ENCODE measurements around the gene VRTN. TPM values are rescaled to one million over a fixed set of nuclear protein-coding genes. Genes with fewer than 3 reads are reported as not detected.

The VRTN gene
- total and polyA plus RNA-seq, 2 of the 8 experiments (the other 6 are each of a cell fraction or from before 2014, with no cell fraction given): 133 to 148 TPM

DNA sequence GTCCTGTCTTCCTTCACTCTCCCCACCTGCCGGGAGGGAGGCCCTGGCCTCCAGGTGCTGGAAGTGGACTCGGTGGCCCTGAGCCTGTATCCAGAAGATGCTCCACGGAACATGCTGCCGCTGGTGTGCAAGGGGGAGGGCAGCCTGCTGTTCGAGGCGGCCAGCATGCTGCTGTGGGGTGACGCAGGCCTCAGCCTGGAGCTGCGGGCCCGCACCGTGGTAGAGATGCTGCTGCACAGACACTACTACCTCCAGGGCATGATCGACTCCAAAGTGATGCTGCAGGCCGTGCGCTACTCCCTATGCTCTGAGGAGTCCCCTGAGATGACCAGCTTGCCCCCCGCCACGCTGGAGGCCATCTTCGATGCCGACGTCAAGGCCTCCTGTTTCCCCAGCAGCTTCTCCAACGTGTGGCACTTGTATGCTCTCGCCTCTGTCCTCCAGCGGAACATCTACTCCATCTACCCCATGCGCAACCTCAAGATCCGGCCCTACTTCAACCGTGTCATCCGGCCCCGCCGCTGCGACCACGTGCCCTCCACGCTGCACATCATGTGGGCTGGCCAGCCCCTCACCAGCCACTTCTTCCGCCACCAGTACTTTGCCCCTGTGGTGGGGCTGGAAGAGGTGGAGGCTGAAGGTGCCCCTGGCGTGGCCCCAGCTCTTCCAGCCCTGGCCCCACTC lies 8.8 kb downstream of the VRTN start:
- ChIA-PET POLR2A (ENCODE audit: partially characterized antibody) (interaction anchor here (1.0 to 8.9 kb wide), 11 partner anchors 8 to 109 kb away, joined by 3 to 200 read pairs (median 4); partner anchors contain the start of genes ABCD4 and VRTN), CTCF (ENCODE audit: partially characterized antibody) (interaction anchor here (0.8 to 5.9 kb wide), 10 partner anchors 9 to 144 kb away, joined by 3 to 60 read pairs (median 4); partner anchors contain the start of gene VRTN)
- FAIRE-seq: no peak
- H3K14ac ChIP-seq (ENCODE audit: insufficient read length): no peak overlapping the region
- H3K9me3 ChIP-seq (ENCODE audit: insufficient read depth in 2 of 2, low read depth in 1 of 2, low read length in 1 of 2): no peaks in the 10 kb centered on the region
- H3K79me2 ChIP-seq (ENCODE audit: control insufficient read depth in 1 of 2, insufficient read depth in 2 of 2, low read length in 2 of 2): peaks cover 33 to 89% of the 10 kb centered on the region in 2 experiments
- H3K9ac ChIP-seq (replicated peaks in 1 of 4; ENCODE audit: extremely low read depth in 1 of 4, low read depth in 3 of 4, low read length in 3 of 4): no peak overlapping the region
- peaks cover 47 to 52% of the 10 kb centered on the region in 2 experiments for H4K20me1 ChIP-seq (replicated peaks in 1 of 2; ENCODE audit: control insufficient read depth in 1 of 2, insufficient read depth in 2 of 2, low read length in 2 of 2)
- no peaks in the 10 kb centered on the region for H3K27me3 ChIP-seq (replicated peaks in 1 of 4; ENCODE audit: control insufficient read depth in 3 of 4, extremely low read depth in 1 of 4, insufficient read depth in 3 of 4, low read length in 3 of 4)
- H3K4me2 ChIP-seq (ENCODE audit: insufficient read depth in 1 of 2, low read depth in 2 of 2, low read length in 2 of 2): no peak overlapping the region
- peak overlapping the region; percentile 56 for H2BK5ac ChIP-seq (ENCODE audit: low read depth, low read length)
- no peak overlapping the region for H2AFZ ChIP-seq (ENCODE audit: low read length)
- no peak overlapping the region for H2BK12ac ChIP-seq (ENCODE audit: low read depth, low read length)
- H2AK5ac ChIP-seq (ENCODE audit: low read depth, low read length): no peak overlapping the region
- H4K8ac ChIP-seq (ENCODE audit: extremely low read depth, insufficient read depth, low read length): peak overlapping the region; percentile 75
- H3K27ac ChIP-seq (ENCODE audit: low read depth, low read length): no peak overlapping the region; the same call in 1 of the 2 replicates
- TF ChIP-seq POLR2AphosphoS5 (IDR thresholded peaks at IDR 0.05; ENCODE audit: low read depth, low read length): peak; percentile 11; the same call in 1 of the 2 replicates
- TF ChIP-seq, protein P1, sequence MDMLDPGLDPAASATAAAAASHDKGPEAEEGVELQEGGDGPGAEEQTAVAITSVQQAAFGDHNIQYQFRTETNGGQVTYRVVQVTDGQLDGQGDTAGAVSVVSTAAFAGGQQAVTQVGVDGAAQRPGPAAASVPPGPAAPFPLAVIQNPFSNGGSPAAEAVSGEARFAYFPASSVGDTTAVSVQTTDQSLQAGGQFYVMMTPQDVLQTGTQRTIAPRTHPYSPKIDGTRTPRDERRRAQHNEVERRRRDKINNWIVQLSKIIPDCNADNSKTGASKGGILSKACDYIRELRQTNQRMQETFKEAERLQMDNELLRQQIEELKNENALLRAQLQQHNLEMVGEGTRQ (IDR thresholded peaks at IDR 0.05; ENCODE audit: low read length): no peak
- H3K23me2 ChIP-seq (ENCODE audit: low read depth, low read length): no peaks in the 10 kb centered on the region
- no peak overlapping the region for H3K23ac ChIP-seq (ENCODE audit: insufficient read length)
- no peak overlapping the region for H2BK120ac ChIP-seq (replicated peaks; ENCODE audit: low read depth, low read length)
- H3K4me3 ChIP-seq (ENCODE audit: extremely low read depth in 1 of 4, insufficient read depth in 2 of 4, low read depth in 3 of 4, low read length in 4 of 4): no peak overlapping the region
- WGBS, 2 experiments (ENCODE audit: extremely low coverage in 1 of 2, insufficient coverage in 1 of 2, insufficient read length in 1 of 2, insufficient replicate concordance in 2 of 2, low coverage in 1 of 2, low lambda C conversion rate in 2 of 2, missing lambda C conversion rate in 1 of 2): 94% methylated on average over 31 of the region's 32 CpGs; no CpG with 5 or more reads in 1 of the 2 experiments
- H2BK15ac ChIP-seq (ENCODE audit: low read length): no peak overlapping the region
- H3K56ac ChIP-seq (replicated peaks; ENCODE audit: insufficient read length, low read depth, low read length): no peak overlapping the region
- H3K36me3 ChIP-seq (ENCODE audit: control insufficient read depth in 2 of 4, insufficient read depth in 4 of 4, low read length in 3 of 4): peaks cover 25 to 61% (median 31%) of the 10 kb centered on the region in 4 experiments
- H3K4me1 ChIP-seq (replicated peaks in 1 of 4; ENCODE audit: control insufficient read depth in 3 of 4, insufficient read depth in 4 of 4, low read length in 3 of 4): peaks cover 8 to 31% (median 12%) of the 10 kb centered on the region in 4 experiments
- H2BK20ac ChIP-seq (ENCODE audit: low read length): no peak overlapping the region
- no peak overlapping the region for H4K5ac ChIP-seq (ENCODE audit: insufficient read length, low read depth, low read length)
- H3K4ac ChIP-seq (replicated peaks; ENCODE audit: insufficient read length, low read depth, low read length): no peak overlapping the region
- H3K79me1 ChIP-seq (ENCODE audit: low read depth, low read length): peaks cover 18% of the 10 kb centered on the region
- H3K18ac ChIP-seq (ENCODE audit: extremely low read depth, low read length): no peak overlapping the region
- no peak for DNase-seq (ENCODE audit: low read depth in 1 of 2, low spot score in 2 of 2)
- H4K91ac ChIP-seq (replicated peaks; ENCODE audit: insufficient read length, low read length): no peak overlapping the region
